GM12801 (cell line): ENCODE data around the gene THRSP.

Experiments used
- CTCF ChIP-seq: IDR thresholded peaks from one replicate; pipeline ENCODE4 v1.5.1; 2011; ENCODE audit warnings: control low read depth; ENCODE audit not compliant: insufficient read length; ENCODE audit errors: extremely low read depth

The THRSP gene

GRCh38 chr11:78037056-78037455 is 26.6 kb upstream of the THRSP start:
- TF ChIP-seq CTCF: no peak

- no peak for TF ChIP-seq CTCF
These were observed 25.6 kb upstream of the THRSP start for GRCh38 chr11:78037825-78038620.

GRCh38 chr11:78038697-78039313 is 24.9 kb upstream of the THRSP start:
- no peak for TF ChIP-seq CTCF

GRCh38 chr11:78039391-78039918 is 24.2 kb upstream of the THRSP start:
- no peak for TF ChIP-seq CTCF

- no peak for TF ChIP-seq CTCF
These were observed 23.6 kb upstream of the THRSP start for GRCh38 chr11:78039919-78040671.

- no peak for TF ChIP-seq CTCF
These were observed 22.8 kb upstream of the THRSP start for GRCh38 chr11:78040691-78041379.
